GM19452 (cell line): ENCODE results near the gene DNAJC5.

ENCODE experiments used
- ATAC-seq: cut with Tn5 transposase; IDR thresholded peaks from one replicate; pipeline ENCODE4 v1.9.1; 2021; ENCODE audit not compliant: unreplicated experiment

Gene DNAJC5

GRCh38 chr20:63978319-63979228 is 83.6 kb downstream of the DNAJC5 start:
- ATAC-seq: peak; percentile 32

- ATAC-seq: no peak
Measured at GRCh38 chr20:63979229-63979556, 84.3 kb downstream of the DNAJC5 start.

- peak; percentile 29 for ATAC-seq
Measured at GRCh38 chr20:63979557-63980316, 84.8 kb downstream of the DNAJC5 start, which contains the start of gene SAMD10. TSS of gene SAMD10 (minus strand) at chr20:63979642. CDS start at chr20:63979467, 175 bp downstream.

GRCh38 chr20:63980317-63980805 is 85.4 kb downstream of the DNAJC5 start:
- ATAC-seq: peak; percentile 8

GRCh38 chr20:63980806-63981728 is 86.1 kb downstream of the DNAJC5 start, which contains the start of gene PRPF6:
TSS of gene PRPF6 (plus strand) at chr20:63981132. CDS start at chr20:63981246, 114 bp downstream.
- ATAC-seq: peak; percentile 48

- no peak for ATAC-seq
Measured at GRCh38 chr20:63982937-63983336, 88.0 kb downstream of the DNAJC5 start.
